ENCODE results near the gene MACROH2A1.
A peak's percentile ranks its signal among the peaks of the same experiment; 100 is the strongest.

MACROH2A1 gene

GRCh38 chr5:135398855-135399793, at the start of gene MACROH2A1:
Gene MACROH2A1 (minus strand): TSS chr5:135399231. CDS start chr5:135389093, 10,138 bp downstream.
- H3K36me3 ChIP-seq (ENCODE audit: control insufficient read depth, insufficient read depth, low read length), result no peaks in the 10 kb centered on the region
- peaks cover 84% of the 10 kb centered on the region for H3K27me3 ChIP-seq (ENCODE audit: control insufficient read depth, insufficient read depth, low read length)
- no peaks in the 10 kb centered on the region for H3K9me3 ChIP-seq (ENCODE audit: control insufficient read depth, insufficient read depth, low read length)
- H3K4me1 ChIP-seq (ENCODE audit: control insufficient read depth, insufficient read depth, low read length), result peaks cover 46% of the 10 kb centered on the region
- peak within 1 kb of the TSS; percentile 59; the same call in 1 of the 2 replicates for H3K9ac ChIP-seq (ENCODE audit: low read depth, low read length)
- H3K4me3 ChIP-seq (ENCODE audit: low read depth, low read length), result peak within 1 kb of the TSS; percentile 78
- H3K27ac ChIP-seq (ENCODE audit: low read depth, low read length), result peak within 1 kb of the TSS; percentile 94

GRCh38 chr5:135448071-135448739, 49.2 kb upstream of the MACROH2A1 start:
- Histone ChIP-seq H3K9ac (ENCODE audit: low read depth, low read length) (no peak overlapping the region), H3K4me3 (ENCODE audit: low read depth, low read length) (no peak overlapping the region), H3K4me1 (ENCODE audit: control insufficient read depth, insufficient read depth, low read length) (peaks cover 4% of the 10 kb centered on the region), H3K9me3 (ENCODE audit: control insufficient read depth, insufficient read depth, low read length) (no peaks in the 10 kb centered on the region), H3K27ac (ENCODE audit: low read depth, low read length) (no peak overlapping the region), H3K27me3 (ENCODE audit: control insufficient read depth, insufficient read depth, low read length) (no peaks in the 10 kb centered on the region), H3K36me3 (ENCODE audit: control insufficient read depth, insufficient read depth, low read length) (no peaks in the 10 kb centered on the region)

GRCh38 chr5:135447298-135447929, 48.4 kb upstream of the MACROH2A1 start, which contains the start of gene DCANP1:
Gene DCANP1 (minus strand): TSS chr5:135447348. CDS start chr5:135447108, 240 bp downstream.
- Histone ChIP-seq H3K27me3 (ENCODE audit: control insufficient read depth, insufficient read depth, low read length) (no peaks in the 10 kb centered on the region), H3K9me3 (ENCODE audit: control insufficient read depth, insufficient read depth, low read length) (no peaks in the 10 kb centered on the region), H3K9ac (ENCODE audit: low read depth, low read length) (no peak within 1 kb of the TSS), H3K4me1 (ENCODE audit: control insufficient read depth, insufficient read depth, low read length) (peaks cover 4% of the 10 kb centered on the region), H3K27ac (ENCODE audit: low read depth, low read length) (no peak within 1 kb of the TSS), H3K4me3 (ENCODE audit: low read depth, low read length) (no peak within 1 kb of the TSS), H3K36me3 (ENCODE audit: control insufficient read depth, insufficient read depth, low read length) (no peaks in the 10 kb centered on the region)

- H3K27me3 ChIP-seq (ENCODE audit: control insufficient read depth, insufficient read depth, low read length), result no peaks in the 10 kb centered on the region
- H3K9ac ChIP-seq (ENCODE audit: low read depth, low read length), result no peak overlapping the region
- peaks cover 4% of the 10 kb centered on the region for H3K4me1 ChIP-seq (ENCODE audit: control insufficient read depth, insufficient read depth, low read length)
- H3K36me3 ChIP-seq (ENCODE audit: control insufficient read depth, insufficient read depth, low read length), result no peaks in the 10 kb centered on the region
- H3K9me3 ChIP-seq (ENCODE audit: control insufficient read depth, insufficient read depth, low read length), result no peaks in the 10 kb centered on the region
- no peak overlapping the region for H3K27ac ChIP-seq (ENCODE audit: low read depth, low read length)
- no peak overlapping the region for H3K4me3 ChIP-seq (ENCODE audit: low read depth, low read length)
Measured at GRCh38 chr5:135446615-135447014, 47.6 kb upstream of the MACROH2A1 start.

GRCh38 chr5:135446206-135446605, 47.2 kb upstream of the MACROH2A1 start:
- no peaks in the 10 kb centered on the region for H3K9me3 ChIP-seq (ENCODE audit: control insufficient read depth, insufficient read depth, low read length)
- H3K27ac ChIP-seq (ENCODE audit: low read depth, low read length), result no peak overlapping the region
- no peaks in the 10 kb centered on the region for H3K36me3 ChIP-seq (ENCODE audit: control insufficient read depth, insufficient read depth, low read length)
- H3K4me3 ChIP-seq (ENCODE audit: low read depth, low read length), result no peak overlapping the region
- H3K4me1 ChIP-seq (ENCODE audit: control insufficient read depth, insufficient read depth, low read length), result peaks cover 4% of the 10 kb centered on the region
- H3K27me3 ChIP-seq (ENCODE audit: control insufficient read depth, insufficient read depth, low read length), result no peaks in the 10 kb centered on the region
- no peak overlapping the region for H3K9ac ChIP-seq (ENCODE audit: low read depth, low read length)

- no peaks in the 10 kb centered on the region for H3K36me3 ChIP-seq (ENCODE audit: control insufficient read depth, insufficient read depth, low read length)
- H3K27ac ChIP-seq (ENCODE audit: low read depth, low read length), result no peak overlapping the region
- no peaks in the 10 kb centered on the region for H3K27me3 ChIP-seq (ENCODE audit: control insufficient read depth, insufficient read depth, low read length)
- no peaks in the 10 kb centered on the region for H3K9me3 ChIP-seq (ENCODE audit: control insufficient read depth, insufficient read depth, low read length)
- H3K4me1 ChIP-seq (ENCODE audit: control insufficient read depth, insufficient read depth, low read length), result peaks cover 4% of the 10 kb centered on the region
- no peak overlapping the region for H3K4me3 ChIP-seq (ENCODE audit: low read depth, low read length)
- no peak overlapping the region for H3K9ac ChIP-seq (ENCODE audit: low read depth, low read length)
Measured at GRCh38 chr5:135445306-135445985, 46.4 kb upstream of the MACROH2A1 start.

GRCh38 chr5:135444881-135445280, 45.9 kb upstream of the MACROH2A1 start:
- Histone ChIP-seq H3K27ac (ENCODE audit: low read depth, low read length) (no peak overlapping the region), H3K9me3 (ENCODE audit: control insufficient read depth, insufficient read depth, low read length) (no peaks in the 10 kb centered on the region), H3K27me3 (ENCODE audit: control insufficient read depth, insufficient read depth, low read length) (no peaks in the 10 kb centered on the region), H3K4me1 (ENCODE audit: control insufficient read depth, insufficient read depth, low read length) (peaks cover 4% of the 10 kb centered on the region), H3K4me3 (ENCODE audit: low read depth, low read length) (no peak overlapping the region), H3K36me3 (ENCODE audit: control insufficient read depth, insufficient read depth, low read length) (no peaks in the 10 kb centered on the region), H3K9ac (ENCODE audit: low read depth, low read length) (no peak overlapping the region)

- Histone ChIP-seq H3K4me1 (ENCODE audit: control insufficient read depth, insufficient read depth, low read length) (peaks cover 4% of the 10 kb centered on the region), H3K27ac (ENCODE audit: low read depth, low read length) (no peak overlapping the region), H3K4me3 (ENCODE audit: low read depth, low read length) (no peak overlapping the region), H3K36me3 (ENCODE audit: control insufficient read depth, insufficient read depth, low read length) (no peaks in the 10 kb centered on the region), H3K27me3 (ENCODE audit: control insufficient read depth, insufficient read depth, low read length) (no peaks in the 10 kb centered on the region), H3K9ac (ENCODE audit: low read depth, low read length) (no peak overlapping the region), H3K9me3 (ENCODE audit: control insufficient read depth, insufficient read depth, low read length) (no peaks in the 10 kb centered on the region)
Measured at GRCh38 chr5:135444360-135444759, 45.3 kb upstream of the MACROH2A1 start.

GRCh38 chr5:135443161-135443960, 44.3 kb upstream of the MACROH2A1 start:
- Histone ChIP-seq H3K27ac (ENCODE audit: low read depth, low read length) (no peak overlapping the region), H3K36me3 (ENCODE audit: control insufficient read depth, insufficient read depth, low read length) (no peaks in the 10 kb centered on the region), H3K9me3 (ENCODE audit: control insufficient read depth, insufficient read depth, low read length) (no peaks in the 10 kb centered on the region), H3K27me3 (ENCODE audit: control insufficient read depth, insufficient read depth, low read length) (no peaks in the 10 kb centered on the region), H3K4me1 (ENCODE audit: control insufficient read depth, insufficient read depth, low read length) (peaks cover 4% of the 10 kb centered on the region), H3K4me3 (ENCODE audit: low read depth, low read length) (no peak overlapping the region), H3K9ac (ENCODE audit: low read depth, low read length) (no peak overlapping the region)

All from HUES48 (cell line).